HG02588 (cell line): Measurements from ENCODE around the gene RPS6KA4.
"Not testable (repeated sequence)": the region's sequence is repeated elsewhere in the genome, so short reads cannot be mapped to it uniquely, and the experiment has no call there.

ENCODE experiments used
- ATAC-seq: cut with Tn5 transposase; IDR thresholded peaks from one replicate; pipeline ENCODE4 v1.9.1; 2021; ENCODE audit warnings: mild to moderate bottlenecking, moderate library complexity; ENCODE audit not compliant: unreplicated experiment

RPS6KA4 gene

DNA sequence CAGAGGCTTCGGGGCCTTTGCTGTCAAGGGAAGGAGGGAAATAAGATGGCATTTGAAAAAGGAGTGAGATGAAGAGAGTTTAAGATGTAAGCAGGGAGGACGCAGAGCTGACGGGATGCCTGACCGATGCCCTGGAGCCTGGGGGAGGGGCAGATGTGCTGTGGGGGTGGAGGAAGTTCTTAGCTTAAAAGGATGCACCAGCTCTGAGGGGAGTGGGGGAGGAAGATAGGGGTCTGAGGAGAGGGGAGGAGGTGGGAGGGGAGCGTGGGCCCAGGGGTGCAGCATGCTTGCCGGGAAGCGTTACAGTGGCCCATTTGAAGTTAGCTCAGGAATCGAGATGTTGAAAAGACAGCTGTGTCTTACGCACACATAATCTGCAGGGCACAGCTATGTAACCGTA, 56.3 kb downstream of the RPS6KA4 start:
- ATAC-seq, result no peak

DNA sequence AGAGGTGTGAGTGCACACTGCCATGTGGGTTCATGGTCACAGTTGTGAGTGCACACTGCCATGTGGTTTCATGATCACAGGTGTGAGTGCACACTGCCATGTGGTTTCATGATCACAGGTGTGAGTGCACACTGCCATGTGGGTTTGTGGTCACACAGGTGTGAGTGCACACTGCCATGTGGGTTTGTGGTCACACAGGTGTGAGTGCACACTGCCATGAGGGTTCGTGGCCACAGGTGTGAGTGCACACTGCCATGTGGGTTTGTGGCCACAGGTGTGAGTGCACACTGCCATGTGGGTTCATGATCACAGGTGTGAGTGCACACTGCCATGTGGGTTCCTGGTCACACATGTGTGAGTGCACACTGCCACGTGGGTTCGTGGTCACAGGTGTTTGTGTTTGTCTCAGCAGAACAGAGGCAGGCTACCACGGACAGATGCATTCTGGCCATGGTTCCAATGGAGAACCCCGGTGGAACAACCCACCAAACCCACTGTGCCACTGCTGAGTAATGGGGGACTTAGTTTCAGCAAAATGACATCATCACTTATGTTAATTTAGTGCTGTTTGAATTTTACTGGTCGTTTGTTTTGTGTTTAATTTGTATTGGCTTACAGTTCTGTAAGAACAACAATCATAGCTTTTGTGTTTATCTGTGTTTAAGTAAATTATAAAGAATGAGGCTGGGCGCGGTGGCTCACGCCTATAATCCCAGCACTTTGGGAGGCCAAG, 57.2 kb downstream of the RPS6KA4 start:
- ATAC-seq, result no peak

DNA sequence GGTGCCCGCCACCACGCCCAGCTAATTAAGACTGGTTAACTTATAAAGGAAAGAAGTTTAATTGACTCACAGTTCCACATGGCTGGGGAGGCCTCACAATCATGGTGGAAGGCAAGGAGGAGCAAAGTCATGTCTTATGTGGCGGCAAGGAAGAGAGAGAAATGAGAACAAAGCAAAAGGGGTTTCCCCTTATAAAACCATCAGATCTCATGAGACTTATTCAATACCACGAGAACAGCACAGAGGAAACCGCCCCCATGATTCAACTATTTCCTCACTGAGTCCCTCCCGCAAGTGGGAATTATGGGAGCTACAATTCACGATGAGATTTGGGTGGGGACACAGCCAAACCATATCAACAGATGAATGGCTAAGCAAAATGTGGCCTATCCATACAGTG, 59.3 kb downstream of the RPS6KA4 start:
- not testable (repeated sequence) for ATAC-seq

DNA sequence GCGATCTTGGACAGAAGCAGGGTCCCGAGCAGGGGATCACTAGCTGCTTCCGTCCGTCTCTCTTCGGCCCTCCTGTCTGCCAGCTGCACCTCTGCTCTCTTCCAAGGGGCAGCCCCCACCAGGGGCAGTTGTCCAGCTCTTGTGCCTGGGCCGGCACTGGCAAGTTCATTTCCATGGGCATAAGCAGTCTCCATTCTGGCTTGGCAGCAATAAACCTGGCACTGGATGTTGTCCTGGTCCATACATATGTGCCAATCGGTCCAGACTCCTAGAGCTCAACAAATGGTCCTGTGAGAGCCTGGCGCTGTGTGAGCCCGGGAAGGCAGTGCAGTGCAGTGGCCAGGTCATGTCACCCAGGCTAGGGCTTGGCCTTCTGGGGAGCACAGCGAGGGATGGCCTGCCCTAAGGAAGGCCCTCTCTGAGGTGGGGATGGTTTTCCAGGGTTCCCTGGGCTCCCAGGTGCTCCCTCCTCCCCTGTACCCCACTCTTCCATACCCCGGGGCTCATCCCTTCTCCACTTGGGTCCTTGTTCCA, 60.4 kb downstream of the RPS6KA4 start:
- no peak for ATAC-seq

DNA sequence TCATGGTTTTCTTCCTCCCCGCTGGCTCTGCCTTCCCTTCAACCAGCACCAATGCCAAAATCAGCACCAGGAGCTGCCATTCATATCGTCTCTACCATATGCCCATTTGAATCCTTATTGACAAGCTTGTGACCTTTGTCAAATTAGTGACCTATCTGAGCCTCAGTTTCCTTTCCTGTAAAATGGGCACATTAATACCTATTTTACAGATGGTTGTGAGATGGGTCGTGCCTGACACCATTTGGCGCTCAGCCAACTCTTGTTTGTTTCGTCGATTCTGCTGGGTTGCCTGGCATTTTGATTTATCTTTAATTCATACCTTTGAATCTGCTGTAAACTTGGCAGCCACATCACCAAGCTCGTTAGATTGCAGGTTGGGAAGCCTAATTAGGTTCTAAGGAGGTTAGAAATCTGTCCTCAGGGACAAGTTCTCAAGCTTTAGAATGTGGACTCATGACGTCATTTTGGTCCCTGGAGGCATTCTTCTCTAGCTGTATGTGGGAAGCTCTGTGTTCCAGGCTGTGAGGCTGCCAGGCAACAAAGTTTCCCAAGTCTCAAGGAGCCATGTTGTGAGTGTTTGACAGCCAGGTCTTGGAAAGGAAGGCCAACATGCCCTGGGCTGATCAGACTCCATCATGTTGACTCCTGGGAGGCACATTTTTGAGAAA, 61.0 kb downstream of the RPS6KA4 start:
- ATAC-seq, result no peak
